ENCODE results near the gene LAMA5. TPM values are rescaled to one million over a fixed set of nuclear protein-coding genes. Genes with fewer than 3 reads are reported as not detected.

The LAMA5 gene
- total and polyA plus RNA-seq, 2 experiments from 2014 or later: 201 to 298 TPM

DNA sequence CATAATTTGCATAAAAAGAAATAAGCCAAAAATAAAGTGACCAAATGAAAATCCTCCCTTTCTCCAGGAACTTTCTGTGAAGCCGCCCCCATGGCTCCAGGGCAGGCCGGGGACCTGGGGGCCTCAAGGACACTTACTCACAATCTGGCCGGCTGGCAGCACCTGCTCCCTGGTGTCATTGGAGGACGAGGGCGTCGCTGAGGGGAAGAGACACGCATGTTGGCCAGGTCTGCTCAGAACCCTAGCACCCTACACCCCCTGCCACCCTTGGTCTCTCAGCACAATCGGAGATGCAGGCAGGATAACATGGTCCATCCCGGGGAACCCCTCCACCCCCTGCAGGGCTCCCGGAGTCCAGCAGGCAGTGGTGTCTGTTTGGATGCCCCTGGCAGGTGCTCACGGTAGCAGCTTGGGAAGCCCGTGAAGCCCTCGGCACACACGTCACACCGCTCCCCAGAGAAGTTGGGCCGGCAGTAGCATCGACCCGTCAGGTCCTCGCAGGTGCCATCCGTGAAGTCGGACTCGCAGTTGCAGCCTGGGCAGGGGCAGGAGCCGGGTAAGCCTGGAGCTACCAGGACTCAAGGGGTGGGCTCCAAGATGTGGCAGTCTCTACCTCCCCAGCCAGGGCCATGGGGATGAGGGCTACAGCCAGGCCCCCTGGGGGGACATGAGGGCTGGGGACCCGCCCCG lies 21.3 kb downstream of the LAMA5 start:
- Histone ChIP-seq H3F3A (replicated peaks; ENCODE audit: low read depth) (peaks cover 30% of the 10 kb centered on the region), H3K4me3 (no peak overlapping the region), H4K20me1 (replicated peaks; ENCODE audit: insufficient read depth) (no peaks in the 10 kb centered on the region; the same call in 1 of the 2 replicates), H3K36me3 (ENCODE audit: insufficient read depth) (peaks cover 37% of the 10 kb centered on the region), H3K79me2 (replicated peaks; ENCODE audit: insufficient read depth) (peaks cover 13% of the 10 kb centered on the region; the same call in 1 of the 2 replicates), H3K27ac (ENCODE audit: low read depth) (no peak overlapping the region), H3K4me2 (no peak overlapping the region), H3K4me1 (ENCODE audit: insufficient read depth) (no peaks in the 10 kb centered on the region), H2AFZ (no peak overlapping the region), H3K9me2 (ENCODE audit: insufficient read depth) (no peaks in the 10 kb centered on the region), H3K27me3 (ENCODE audit: insufficient read depth) (no peaks in the 10 kb centered on the region)
- H3K9me3 Mint-ChIP-seq: peaks cover 24% of the 10 kb centered on the region
- DNase-seq (ENCODE audit: low spot score) (no peak), ATAC-seq (peak; percentile 27; the same call in 2 of the 3 replicates)
- no peak overlapping the region for H3K27ac Mint-ChIP-seq
- H3K4me1 Mint-ChIP-seq: peaks cover 5% of the 10 kb centered on the region; the same call in 2 of the 3 replicates
- TF ChIP-seq, protein P1, sequence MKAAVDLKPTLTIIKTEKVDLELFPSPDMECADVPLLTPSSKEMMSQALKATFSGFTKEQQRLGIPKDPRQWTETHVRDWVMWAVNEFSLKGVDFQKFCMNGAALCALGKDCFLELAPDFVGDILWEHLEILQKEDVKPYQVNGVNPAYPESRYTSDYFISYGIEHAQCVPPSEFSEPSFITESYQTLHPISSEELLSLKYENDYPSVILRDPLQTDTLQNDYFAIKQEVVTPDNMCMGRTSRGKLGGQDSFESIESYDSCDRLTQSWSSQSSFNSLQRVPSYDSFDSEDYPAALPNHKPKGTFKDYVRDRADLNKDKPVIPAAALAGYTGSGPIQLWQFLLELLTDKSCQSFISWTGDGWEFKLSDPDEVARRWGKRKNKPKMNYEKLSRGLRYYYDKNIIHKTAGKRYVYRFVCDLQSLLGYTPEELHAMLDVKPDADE (IDR thresholded peaks at IDR 0.05): no peak
- TF ChIP-seq EZH2phosphoT487 (IDR thresholded peaks at IDR 0.05; ENCODE audit: unreplicated experiment): no peak
- no peak for TF ChIP-seq REST (IDR thresholded peaks at IDR 0.05; ENCODE audit: unreplicated experiment)
- TF ChIP-seq ZNF114 (CRISPR knock-in tag; IDR thresholded peaks at IDR 0.05): no peak
- TF ChIP-seq STAT1 (IDR thresholded peaks at IDR 0.05; ENCODE audit: unreplicated experiment): no peak
- no peak for TF ChIP-seq CREB1 (CRISPR knock-in tag; IDR thresholded peaks at IDR 0.05; ENCODE audit: low read depth)
- TF ChIP-seq JUNB (IDR thresholded peaks at IDR 0.05; ENCODE audit: unreplicated experiment): no peak
- TF ChIP-seq, protein P2, sequence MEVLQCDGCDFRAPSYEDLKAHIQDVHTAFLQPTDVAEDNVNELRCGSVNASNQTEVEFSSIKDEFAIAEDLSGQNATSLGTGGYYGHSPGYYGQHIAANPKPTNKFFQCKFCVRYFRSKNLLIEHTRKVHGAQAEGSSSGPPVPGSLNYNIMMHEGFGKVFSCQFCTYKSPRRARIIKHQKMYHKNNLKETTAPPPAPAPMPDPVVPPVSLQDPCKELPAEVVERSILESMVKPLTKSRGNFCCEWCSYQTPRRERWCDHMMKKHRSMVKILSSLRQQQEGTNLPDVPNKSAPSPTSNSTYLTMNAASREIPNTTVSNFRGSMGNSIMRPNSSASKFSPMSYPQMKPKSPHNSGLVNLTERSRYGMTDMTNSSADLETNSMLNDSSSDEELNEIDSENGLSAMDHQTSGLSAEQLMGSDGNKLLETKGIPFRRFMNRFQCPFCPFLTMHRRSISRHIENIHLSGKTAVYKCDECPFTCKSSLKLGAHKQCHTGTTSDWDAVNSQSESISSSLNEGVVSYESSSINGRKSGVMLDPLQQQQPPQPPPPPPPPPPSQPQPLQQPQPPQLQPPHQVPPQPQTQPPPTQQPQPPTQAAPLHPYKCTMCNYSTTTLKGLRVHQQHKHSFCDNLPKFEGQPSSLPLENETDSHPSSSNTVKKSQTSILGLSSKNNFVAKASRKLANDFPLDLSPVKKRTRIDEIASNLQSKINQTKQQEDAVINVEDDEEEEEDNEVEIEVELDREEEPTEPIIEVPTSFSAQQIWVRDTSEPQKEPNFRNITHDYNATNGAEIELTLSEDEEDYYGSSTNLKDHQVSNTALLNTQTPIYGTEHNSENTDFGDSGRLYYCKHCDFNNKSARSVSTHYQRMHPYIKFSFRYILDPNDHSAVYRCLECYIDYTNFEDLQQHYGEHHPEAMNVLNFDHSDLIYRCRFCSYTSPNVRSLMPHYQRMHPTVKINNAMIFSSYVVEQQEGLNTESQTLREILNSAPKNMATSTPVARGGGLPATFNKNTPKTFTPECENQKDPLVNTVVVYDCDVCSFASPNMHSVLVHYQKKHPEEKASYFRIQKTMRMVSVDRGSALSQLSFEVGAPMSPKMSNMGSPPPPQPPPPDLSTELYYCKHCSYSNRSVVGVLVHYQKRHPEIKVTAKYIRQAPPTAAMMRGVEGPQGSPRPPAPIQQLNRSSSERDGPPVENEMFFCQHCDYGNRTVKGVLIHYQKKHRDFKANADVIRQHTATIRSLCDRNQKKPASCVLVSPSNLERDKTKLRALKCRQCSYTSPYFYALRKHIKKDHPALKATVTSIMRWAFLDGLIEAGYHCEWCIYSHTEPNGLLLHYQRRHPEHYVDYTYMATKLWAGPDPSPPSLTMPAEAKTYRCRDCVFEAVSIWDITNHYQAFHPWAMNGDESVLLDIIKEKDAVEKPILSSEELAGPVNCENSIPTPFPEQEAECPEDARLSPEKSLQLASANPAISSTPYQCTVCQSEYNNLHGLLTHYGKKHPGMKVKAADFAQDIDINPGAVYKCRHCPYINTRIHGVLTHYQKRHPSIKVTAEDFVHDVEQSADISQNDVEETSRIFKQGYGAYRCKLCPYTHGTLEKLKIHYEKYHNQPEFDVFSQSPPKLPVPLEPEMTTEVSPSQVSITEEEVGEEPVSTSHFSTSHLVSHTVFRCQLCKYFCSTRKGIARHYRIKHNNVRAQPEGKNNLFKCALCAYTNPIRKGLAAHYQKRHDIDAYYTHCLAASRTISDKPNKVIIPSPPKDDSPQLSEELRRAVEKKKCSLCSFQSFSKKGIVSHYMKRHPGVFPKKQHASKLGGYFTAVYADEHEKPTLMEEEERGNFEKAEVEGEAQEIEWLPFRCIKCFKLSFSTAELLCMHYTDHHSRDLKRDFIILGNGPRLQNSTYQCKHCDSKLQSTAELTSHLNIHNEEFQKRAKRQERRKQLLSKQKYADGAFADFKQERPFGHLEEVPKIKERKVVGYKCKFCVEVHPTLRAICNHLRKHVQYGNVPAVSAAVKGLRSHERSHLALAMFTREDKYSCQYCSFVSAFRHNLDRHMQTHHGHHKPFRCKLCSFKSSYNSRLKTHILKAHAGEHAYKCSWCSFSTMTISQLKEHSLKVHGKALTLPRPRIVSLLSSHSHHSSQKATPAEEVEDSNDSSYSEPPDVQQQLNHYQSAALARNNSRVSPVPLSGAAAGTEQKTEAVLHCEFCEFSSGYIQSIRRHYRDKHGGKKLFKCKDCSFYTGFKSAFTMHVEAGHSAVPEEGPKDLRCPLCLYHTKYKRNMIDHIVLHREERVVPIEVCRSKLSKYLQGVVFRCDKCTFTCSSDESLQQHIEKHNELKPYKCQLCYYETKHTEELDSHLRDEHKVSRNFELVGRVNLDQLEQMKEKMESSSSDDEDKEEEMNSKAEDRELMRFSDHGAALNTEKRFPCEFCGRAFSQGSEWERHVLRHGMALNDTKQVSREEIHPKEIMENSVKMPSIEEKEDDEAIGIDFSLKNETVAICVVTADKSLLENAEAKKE (CRISPR knock-in tag; IDR thresholded peaks at IDR 0.05): no peak
- TF ChIP-seq EZH2 (IDR thresholded peaks at IDR 0.05; ENCODE audit: low read depth, unreplicated experiment): no peak
- no peak for TF ChIP-seq POLR2AphosphoS5 (IDR thresholded peaks at IDR 0.05; ENCODE audit: low read depth)
- no peak for TF ChIP-seq NANOG (IDR thresholded peaks at IDR 0.05; ENCODE audit: borderline replicate concordance)
- no peak for TF ChIP-seq CTCF (conservative IDR thresholded peaks at IDR 0.05; ENCODE audit: low read depth in 2 of 2)
- TF ChIP-seq ZNF331 (CRISPR knock-in tag; IDR thresholded peaks at IDR 0.05; ENCODE audit: low read depth): no peak
- H3K4me3 Mint-ChIP-seq: no peak overlapping the region
- H3K27me3 Mint-ChIP-seq (ENCODE audit: insufficient read depth, low read depth, poor library complexity): peaks cover 14% of the 10 kb centered on the region
- H3K36me3 Mint-ChIP-seq (ENCODE audit: low read depth): peaks cover 81% of the 10 kb centered on the region

Data from GM23338 (cell line).